Measurements from ENCODE around the gene SEPTIN5.

SEPTIN5 gene

GRCh38 chr22:19753090-19753842, 39.0 kb downstream of the SEPTIN5 start:
- Histone ChIP-seq H3K18ac (ENCODE audit: low read length) (no peak overlapping the region), H3K56ac (ENCODE audit: low read length) (no peak overlapping the region), H2BK5ac (ENCODE audit: low read length) (no peak overlapping the region), H3K9ac (ENCODE audit: low read length) (no peak overlapping the region), H3K23ac (ENCODE audit: low read length) (no peak overlapping the region), H4K8ac (ENCODE audit: low read depth, low read length) (no peak overlapping the region), H2BK15ac (replicated peaks; ENCODE audit: low read depth) (no peak overlapping the region), H3K27ac (ENCODE audit: low read depth, low read length) (no peak overlapping the region), H3K36me3 (ENCODE audit: control insufficient read depth, insufficient read depth, low read length) (no peaks in the 10 kb centered on the region), H3K4ac (ENCODE audit: low read depth, low read length) (no peak overlapping the region), H3K79me1 (ENCODE audit: low read length) (no peaks in the 10 kb centered on the region), H3K79me2 (ENCODE audit: control insufficient read depth, insufficient read depth, low read length) (no peaks in the 10 kb centered on the region), H3K4me2 (ENCODE audit: low read length) (no peak overlapping the region), H3K4me1 (ENCODE audit: control insufficient read depth, low read depth, low read length) (no peaks in the 10 kb centered on the region), H2BK120ac (ENCODE audit: low read depth, low read length) (no peak overlapping the region), H4K5ac (ENCODE audit: low read length) (no peak overlapping the region), H3K27me3 (ENCODE audit: insufficient read depth, low read length, poor library complexity) (peaks cover 40% of the 10 kb centered on the region), H3K4me3 (ENCODE audit: low read length) (no peak overlapping the region), H2AK5ac (ENCODE audit: low read length) (no peak overlapping the region)
- WGBS (ENCODE audit: extremely low coverage, insufficient coverage, low lambda C conversion rate): no CpG with 5 or more reads among the region's 10 CpGs
- no peak for DNase-seq

GRCh38 chr22:19753996-19754700, 39.8 kb downstream of the SEPTIN5 start:
- DNase-seq: no peak
- H3K18ac ChIP-seq (ENCODE audit: low read length): no peak overlapping the region
- H3K79me1 ChIP-seq (ENCODE audit: low read length): no peaks in the 10 kb centered on the region
- no peak overlapping the region for H4K8ac ChIP-seq (ENCODE audit: low read depth, low read length)
- no peak overlapping the region for H2AK5ac ChIP-seq (ENCODE audit: low read length)
- WGBS (ENCODE audit: extremely low coverage, insufficient coverage, low lambda C conversion rate): no CpG with 5 or more reads among the region's 14 CpGs
- H3K27ac ChIP-seq (ENCODE audit: low read depth, low read length): no peak overlapping the region
- peak overlapping the region; percentile 68 for H3K23ac ChIP-seq (ENCODE audit: low read length)
- peaks cover 49% of the 10 kb centered on the region for H3K27me3 ChIP-seq (ENCODE audit: insufficient read depth, low read length, poor library complexity)
- H2BK120ac ChIP-seq (ENCODE audit: low read depth, low read length): no peak overlapping the region
- H2BK15ac ChIP-seq (replicated peaks; ENCODE audit: low read depth): no peak overlapping the region
- H3K36me3 ChIP-seq (ENCODE audit: control insufficient read depth, insufficient read depth, low read length): no peaks in the 10 kb centered on the region
- no peak overlapping the region for H3K4me3 ChIP-seq (ENCODE audit: low read length)
- H2BK5ac ChIP-seq (ENCODE audit: low read length): no peak overlapping the region
- no peak overlapping the region for H3K56ac ChIP-seq (ENCODE audit: low read length)
- no peak overlapping the region for H3K4ac ChIP-seq (ENCODE audit: low read depth, low read length)
- H4K5ac ChIP-seq (ENCODE audit: low read length): no peak overlapping the region
- H3K79me2 ChIP-seq (ENCODE audit: control insufficient read depth, insufficient read depth, low read length): no peaks in the 10 kb centered on the region
- H3K4me2 ChIP-seq (ENCODE audit: low read length): no peak overlapping the region
- no peak overlapping the region for H3K9ac ChIP-seq (ENCODE audit: low read length)
- H3K4me1 ChIP-seq (ENCODE audit: control insufficient read depth, low read depth, low read length): no peaks in the 10 kb centered on the region

GRCh38 chr22:19754701-19755144, 40.4 kb downstream of the SEPTIN5 start:
- no peak overlapping the region for H2BK5ac ChIP-seq (ENCODE audit: low read length)
- peak overlapping the region; percentile 68 for H3K23ac ChIP-seq (ENCODE audit: low read length)
- no peak overlapping the region for H3K27ac ChIP-seq (ENCODE audit: low read depth, low read length)
- H3K18ac ChIP-seq (ENCODE audit: low read length): no peak overlapping the region
- H3K79me2 ChIP-seq (ENCODE audit: control insufficient read depth, insufficient read depth, low read length): no peaks in the 10 kb centered on the region
- H3K79me1 ChIP-seq (ENCODE audit: low read length): no peaks in the 10 kb centered on the region
- no peak overlapping the region for H3K9ac ChIP-seq (ENCODE audit: low read length)
- DNase-seq: no peak
- H3K36me3 ChIP-seq (ENCODE audit: control insufficient read depth, insufficient read depth, low read length): no peaks in the 10 kb centered on the region
- no peak overlapping the region for H3K56ac ChIP-seq (ENCODE audit: low read length)
- no peaks in the 10 kb centered on the region for H3K4me1 ChIP-seq (ENCODE audit: control insufficient read depth, low read depth, low read length)
- H3K4ac ChIP-seq (ENCODE audit: low read depth, low read length): no peak overlapping the region
- H2BK120ac ChIP-seq (ENCODE audit: low read depth, low read length): no peak overlapping the region
- H3K27me3 ChIP-seq (ENCODE audit: insufficient read depth, low read length, poor library complexity): peaks cover 55% of the 10 kb centered on the region
- H3K4me2 ChIP-seq (ENCODE audit: low read length): no peak overlapping the region
- H2AK5ac ChIP-seq (ENCODE audit: low read length): no peak overlapping the region
- H4K8ac ChIP-seq (ENCODE audit: low read depth, low read length): no peak overlapping the region
- no CpG with 5 or more reads among the region's 14 CpGs for WGBS (ENCODE audit: extremely low coverage, insufficient coverage, low lambda C conversion rate)
- H4K5ac ChIP-seq (ENCODE audit: low read length): no peak overlapping the region
- no peak overlapping the region for H3K4me3 ChIP-seq (ENCODE audit: low read length)
- H2BK15ac ChIP-seq (replicated peaks; ENCODE audit: low read depth): no peak overlapping the region

- H3K56ac ChIP-seq (ENCODE audit: low read length): no peak overlapping the region
- no peaks in the 10 kb centered on the region for H3K36me3 ChIP-seq (ENCODE audit: control insufficient read depth, insufficient read depth, low read length)
- no peak overlapping the region for H3K4ac ChIP-seq (ENCODE audit: low read depth, low read length)
- no peak overlapping the region for H3K4me3 ChIP-seq (ENCODE audit: low read length)
- H2BK5ac ChIP-seq (ENCODE audit: low read length): no peak overlapping the region
- no peak overlapping the region for H4K8ac ChIP-seq (ENCODE audit: low read depth, low read length)
- no peak for DNase-seq
- H2AK5ac ChIP-seq (ENCODE audit: low read length): no peak overlapping the region
- peaks cover 58% of the 10 kb centered on the region for H3K27me3 ChIP-seq (ENCODE audit: insufficient read depth, low read length, poor library complexity)
- no CpG with 5 or more reads among the region's 59 CpGs for WGBS (ENCODE audit: extremely low coverage, insufficient coverage, low lambda C conversion rate)
- no peak overlapping the region for H3K27ac ChIP-seq (ENCODE audit: low read depth, low read length)
- no peaks in the 10 kb centered on the region for H3K4me1 ChIP-seq (ENCODE audit: control insufficient read depth, low read depth, low read length)
- H4K5ac ChIP-seq (ENCODE audit: low read length): no peak overlapping the region
- no peak overlapping the region for H3K23ac ChIP-seq (ENCODE audit: low read length)
- H2BK120ac ChIP-seq (ENCODE audit: low read depth, low read length): no peak overlapping the region
- no peaks in the 10 kb centered on the region for H3K79me2 ChIP-seq (ENCODE audit: control insufficient read depth, insufficient read depth, low read length)
- no peaks in the 10 kb centered on the region for H3K79me1 ChIP-seq (ENCODE audit: low read length)
- peak overlapping the region; percentile 27 for H3K4me2 ChIP-seq (ENCODE audit: low read length)
- H3K9ac ChIP-seq (ENCODE audit: low read length): no peak overlapping the region
- H3K18ac ChIP-seq (ENCODE audit: low read length): no peak overlapping the region
- no peak overlapping the region for H2BK15ac ChIP-seq (replicated peaks; ENCODE audit: low read depth)
Observed at GRCh38 chr22:19755145-19755710, 40.9 kb downstream of the SEPTIN5 start.

GRCh38 chr22:19755722-19756287, 41.5 kb downstream of the SEPTIN5 start:
- H3K18ac ChIP-seq (ENCODE audit: low read length): no peak overlapping the region
- no peak overlapping the region for H4K5ac ChIP-seq (ENCODE audit: low read length)
- no CpG with 5 or more reads among the region's 26 CpGs for WGBS (ENCODE audit: extremely low coverage, insufficient coverage, low lambda C conversion rate)
- H3K4me1 ChIP-seq (ENCODE audit: control insufficient read depth, low read depth, low read length): no peaks in the 10 kb centered on the region
- no peak overlapping the region for H3K4ac ChIP-seq (ENCODE audit: low read depth, low read length)
- H2BK15ac ChIP-seq (replicated peaks; ENCODE audit: low read depth): no peak overlapping the region
- H3K79me2 ChIP-seq (ENCODE audit: control insufficient read depth, insufficient read depth, low read length): no peaks in the 10 kb centered on the region
- no peak overlapping the region for H3K23ac ChIP-seq (ENCODE audit: low read length)
- H3K4me2 ChIP-seq (ENCODE audit: low read length): no peak overlapping the region
- no peak overlapping the region for H3K4me3 ChIP-seq (ENCODE audit: low read length)
- no peaks in the 10 kb centered on the region for H3K36me3 ChIP-seq (ENCODE audit: control insufficient read depth, insufficient read depth, low read length)
- H3K9ac ChIP-seq (ENCODE audit: low read length): no peak overlapping the region
- no peak for DNase-seq
- H2AK5ac ChIP-seq (ENCODE audit: low read length): no peak overlapping the region
- no peak overlapping the region for H3K56ac ChIP-seq (ENCODE audit: low read length)
- H3K27ac ChIP-seq (ENCODE audit: low read depth, low read length): no peak overlapping the region
- H2BK5ac ChIP-seq (ENCODE audit: low read length): no peak overlapping the region
- H3K27me3 ChIP-seq (ENCODE audit: insufficient read depth, low read length, poor library complexity): peaks cover 59% of the 10 kb centered on the region
- no peak overlapping the region for H4K8ac ChIP-seq (ENCODE audit: low read depth, low read length)
- H2BK120ac ChIP-seq (ENCODE audit: low read depth, low read length): no peak overlapping the region
- no peaks in the 10 kb centered on the region for H3K79me1 ChIP-seq (ENCODE audit: low read length)

All from mesendoderm (in vitro differentiated cells).